Hepatocyte (in vitro differentiated cells): Measurements from ENCODE around the gene KIF9. TPM values are rescaled to one million over a fixed set of nuclear protein-coding genes. Genes with fewer than 3 reads are reported as not detected.

Source experiments
- DNase-seq: peaks from one replicate; pipeline ENCODE4 v3.0.0-alpha.2; 2016; ENCODE audit warnings: low spot score
- H2AFZ ChIP-seq: fragments of 200-600 bp; sonication (generic); 2 replicates; pipeline ENCODE4 v1.6.0; 2016; ENCODE audit warnings: antibody characterized with exemption, mild to moderate bottlenecking
- H3K27ac ChIP-seq: fragments of 200-600 bp; sonication (generic); 2 replicates; pipeline ENCODE4 v1.5.1; 2016; ENCODE audit warnings: mild to moderate bottlenecking
- H3K27me3 ChIP-seq: fragments of 200-600 bp; sonication (generic); 2 replicates; pipeline ENCODE4 v1.6.1; 2016
- H3K36me3 ChIP-seq: fragments of 200-600 bp; sonication (generic); replicated peaks from 2 replicates; pipeline ENCODE4 v1.5.1; 2016; ENCODE audit warnings: low read depth; ENCODE audit not compliant: insufficient read depth
- H3K4me1 ChIP-seq: fragments of 200-600 bp; sonication (generic); 2 replicates; pipeline ENCODE4 v1.5.1; 2016; ENCODE audit warnings: mild to moderate bottlenecking, moderate library complexity; ENCODE audit not compliant: insufficient read depth
- H3K4me2 ChIP-seq: fragments of 200-600 bp; sonication (generic); 2 replicates; pipeline ENCODE4 v1.6.0; 2016
- H3K4me3 ChIP-seq: fragments of 200-600 bp; sonication (generic); 2 replicates; pipeline ENCODE4 v1.5.1; 2016; ENCODE audit warnings: mild to moderate bottlenecking
- H3K79me2 ChIP-seq: fragments of 200-600 bp; sonication (generic); 2 replicates; pipeline ENCODE4 v1.6.0; 2017; ENCODE audit warnings: mild to moderate bottlenecking
- H3K9me2 ChIP-seq: fragments of 200-600 bp; sonication (generic); replicated peaks from 2 replicates; pipeline ENCODE4 v1.6.0; 2017; ENCODE audit warnings: mild to moderate bottlenecking; ENCODE audit not compliant: insufficient read depth
- H3K9me3 ChIP-seq: fragments of 200-600 bp; sonication (generic); 2 replicates; pipeline ENCODE4 v1.5.1; 2016; ENCODE audit warnings: low read depth, mild to moderate bottlenecking
- H4K20me1 ChIP-seq: fragments of 200-600 bp; sonication (generic); 2 replicates; pipeline ENCODE4 v1.6.0; 2016; ENCODE audit warnings: mild to moderate bottlenecking; ENCODE audit not compliant: insufficient read depth, poor library complexity, severe bottlenecking
- EZH2 ChIP-seq: fragments of 200-600 bp; sonication (generic); IDR thresholded peaks from 2 replicates; pipeline ENCODE4 v1.6.1; 2016; ENCODE audit warnings: antibody characterized with exemption, mild to moderate bottlenecking, borderline replicate concordance
- EZH2phosphoT487 ChIP-seq: fragments of 200-600 bp; sonication (generic); IDR thresholded peaks from one replicate; pipeline ENCODE4 v1.6.1; 2018; ENCODE audit warnings: antibody characterized with exemption, mild to moderate bottlenecking, low read depth, moderate library complexity; ENCODE audit not compliant: unreplicated experiment, severe bottlenecking
- WGBS: methylation state at CpG from one replicate; pipeline ENCODE4 v1.1.6; 2016; ENCODE audit warnings: low lambda C conversion rate; ENCODE audit errors: missing lambda C conversion rate; 5-methylcytosine and 5-hydroxymethylcytosine counted together
- polyA plus RNA-seq: library from polyadenylated mRNA; unstranded; fragments of >200 nt; fragmentation: Nextera tagmentation; extraction: Ambion mirVana; gene quantifications from 2 replicates; pipeline ENCODE4 v1.2.1, GENCODE V29; 2016
- total RNA-seq: library from RNA; depleted of rRNA; stranded (reverse); fragments of >200 nt; gene quantifications from 2 replicates; pipeline ENCODE4 v1.2.3, GENCODE V29; 2014
- TF ChIP-seq, protein P1 (sequence below): fragments of 200-600 bp; sonication (generic); IDR thresholded peaks from 2 replicates; pipeline ENCODE4 v1.5.1; 2016; ENCODE audit warnings: antibody characterized with exemption, mild to moderate bottlenecking; ENCODE audit not compliant: poor library complexity

The KIF9 gene
- total and polyA plus RNA-seq, 2 experiments from 2014 or later: 4.2 to 5.3 TPM

DNA sequence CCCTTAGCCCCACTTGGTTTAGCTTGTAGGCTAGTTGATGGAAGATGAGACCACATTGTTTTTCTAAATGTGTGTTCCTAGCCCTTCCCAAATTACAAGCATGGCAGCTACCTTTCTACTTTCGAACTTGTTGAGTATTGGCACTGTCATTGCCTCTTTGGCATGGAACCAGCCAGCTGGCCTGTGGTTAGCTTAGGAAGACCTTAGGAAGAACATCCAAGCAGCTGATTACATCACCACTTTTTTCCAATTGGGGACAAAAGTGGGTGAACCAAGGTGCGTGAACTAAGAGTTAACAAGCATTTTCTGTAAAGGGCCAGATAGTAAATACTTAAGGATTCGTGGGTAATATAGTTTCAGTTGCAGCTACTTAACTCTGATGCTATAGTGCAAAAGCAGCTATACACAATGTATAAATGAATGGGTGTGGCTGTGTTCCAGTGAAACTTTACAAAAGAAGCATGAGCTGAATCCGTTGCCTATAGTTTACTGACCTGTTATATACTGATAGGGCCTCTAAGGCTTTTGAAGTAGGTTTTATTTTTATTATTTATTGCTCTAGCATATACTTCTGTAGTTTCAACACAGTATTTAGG lies 8.7 kb upstream of the KIF9 start:
- Histone ChIP-seq H3K9me3 (no peaks in the 10 kb centered on the region), H3K4me1 (no peaks in the 10 kb centered on the region), H3K27ac (no peak overlapping the region), H3K9me2 (no peaks in the 10 kb centered on the region), H3K4me3 (no peak overlapping the region), H2AFZ (no peak overlapping the region), H4K20me1 (no peaks in the 10 kb centered on the region), H3K36me3 (no peaks in the 10 kb centered on the region), H3K27me3 (no peaks in the 10 kb centered on the region), H3K4me2 (no peak overlapping the region), H3K79me2 (peaks cover 92% of the 10 kb centered on the region)
- DNase-seq: no peak
- whole genome bisulfite sequencing: 86% methylated on average over 4 of the region's 4 CpGs
- TF ChIP-seq EZH2 (no peak), EZH2phosphoT487 (no peak)
- TF ChIP-seq, protein P1, sequence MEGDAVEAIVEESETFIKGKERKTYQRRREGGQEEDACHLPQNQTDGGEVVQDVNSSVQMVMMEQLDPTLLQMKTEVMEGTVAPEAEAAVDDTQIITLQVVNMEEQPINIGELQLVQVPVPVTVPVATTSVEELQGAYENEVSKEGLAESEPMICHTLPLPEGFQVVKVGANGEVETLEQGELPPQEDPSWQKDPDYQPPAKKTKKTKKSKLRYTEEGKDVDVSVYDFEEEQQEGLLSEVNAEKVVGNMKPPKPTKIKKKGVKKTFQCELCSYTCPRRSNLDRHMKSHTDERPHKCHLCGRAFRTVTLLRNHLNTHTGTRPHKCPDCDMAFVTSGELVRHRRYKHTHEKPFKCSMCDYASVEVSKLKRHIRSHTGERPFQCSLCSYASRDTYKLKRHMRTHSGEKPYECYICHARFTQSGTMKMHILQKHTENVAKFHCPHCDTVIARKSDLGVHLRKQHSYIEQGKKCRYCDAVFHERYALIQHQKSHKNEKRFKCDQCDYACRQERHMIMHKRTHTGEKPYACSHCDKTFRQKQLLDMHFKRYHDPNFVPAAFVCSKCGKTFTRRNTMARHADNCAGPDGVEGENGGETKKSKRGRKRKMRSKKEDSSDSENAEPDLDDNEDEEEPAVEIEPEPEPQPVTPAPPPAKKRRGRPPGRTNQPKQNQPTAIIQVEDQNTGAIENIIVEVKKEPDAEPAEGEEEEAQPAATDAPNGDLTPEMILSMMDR: no peak

DNA sequence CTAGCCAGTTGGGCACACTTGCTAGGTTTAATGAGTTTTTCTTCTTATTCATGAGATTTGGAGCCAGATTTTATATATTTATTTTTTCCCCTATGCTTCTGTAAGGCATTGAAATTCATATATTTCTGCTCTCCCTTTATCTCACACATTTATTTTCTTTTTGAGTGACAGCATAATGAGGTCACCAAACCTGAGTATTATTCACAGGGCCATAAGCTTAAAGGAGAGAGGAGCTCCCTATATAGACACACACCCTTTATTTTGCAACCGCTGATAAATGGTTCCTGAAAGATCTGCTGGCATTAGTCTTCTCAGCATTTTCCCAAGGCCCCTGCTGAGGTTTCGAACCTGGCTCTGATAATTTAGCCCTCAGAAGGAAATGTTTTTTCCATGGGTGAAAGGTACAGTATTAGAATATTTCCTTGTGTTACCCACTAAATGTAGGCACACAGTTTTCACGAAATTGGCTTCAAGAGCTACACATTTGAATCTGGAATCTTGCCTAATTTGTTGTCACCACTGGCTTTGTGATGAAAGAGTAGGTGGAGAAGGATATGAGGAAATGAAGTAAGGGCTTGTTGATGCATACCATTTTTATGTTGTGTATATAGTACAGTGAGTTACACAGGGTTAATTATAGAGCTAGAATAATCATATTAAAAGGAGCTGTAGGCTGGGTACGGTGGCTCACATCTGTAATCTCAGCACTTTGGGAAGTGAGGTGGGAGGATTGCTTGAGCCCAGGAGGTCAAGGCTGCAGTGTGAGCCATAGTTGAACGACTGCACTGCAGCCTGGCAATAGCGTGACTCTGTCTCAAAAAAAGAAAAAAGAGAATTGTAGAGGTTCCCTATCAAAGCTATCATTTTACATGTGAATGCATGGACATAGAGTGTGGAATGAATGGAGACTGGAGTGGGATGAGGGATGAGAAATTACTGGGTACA lies 6.6 kb upstream of the KIF9 start:
- Histone ChIP-seq H3K4me3 (no peak overlapping the region), H3K4me1 (peaks cover 1% of the 10 kb centered on the region), H3K9me3 (no peaks in the 10 kb centered on the region), H2AFZ (no peak overlapping the region), H4K20me1 (no peaks in the 10 kb centered on the region), H3K4me2 (no peak overlapping the region), H3K27ac (no peak overlapping the region), H3K27me3 (no peaks in the 10 kb centered on the region), H3K79me2 (peaks cover 93% of the 10 kb centered on the region), H3K36me3 (no peaks in the 10 kb centered on the region), H3K9me2 (no peaks in the 10 kb centered on the region)
- no peak for DNase-seq
- WGBS: 76% methylated on average over 6 of the region's 6 CpGs
- TF ChIP-seq, protein P1: no peak
- TF ChIP-seq EZH2 (no peak), EZH2phosphoT487 (no peak)

DNA sequence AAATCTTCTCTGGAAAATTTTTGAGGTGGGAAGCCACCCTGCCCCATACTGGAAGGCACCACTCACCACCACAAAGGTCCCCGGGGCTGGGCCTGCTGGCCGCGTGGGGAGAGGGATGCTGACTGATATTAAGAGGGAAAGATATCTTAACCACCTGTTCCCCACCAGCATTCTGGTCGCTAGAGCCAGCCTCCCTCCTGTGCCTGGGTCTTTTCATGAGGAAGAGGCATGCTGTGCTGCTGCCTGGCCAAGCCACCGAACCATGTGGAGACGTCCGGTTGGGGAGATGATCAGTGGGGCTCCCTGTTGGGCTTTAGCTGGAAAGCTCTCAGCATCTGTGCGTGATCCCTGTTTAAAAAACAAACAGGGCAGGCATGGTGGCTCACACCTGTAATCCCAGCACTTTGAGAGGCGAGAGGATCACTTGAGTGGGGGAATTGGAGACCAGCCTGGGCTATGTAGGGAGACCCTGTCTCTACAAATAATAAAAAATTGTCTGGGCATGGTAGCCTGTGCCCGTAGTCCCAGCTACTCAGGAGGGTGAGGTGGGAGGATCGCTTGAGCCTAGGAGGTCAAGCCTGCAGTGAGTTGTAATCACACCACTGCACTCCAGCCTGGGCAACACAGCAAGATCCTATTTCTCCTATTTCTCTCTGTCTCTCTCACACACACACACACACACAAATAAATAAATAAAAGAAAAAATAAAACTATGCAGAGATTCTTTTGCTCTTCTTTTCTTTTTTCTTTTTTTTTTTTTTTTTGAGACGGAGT lies 1.2 kb upstream of the KIF9 start:
- 31% methylated on average over 11 of the region's 12 CpGs for WGBS
- TF ChIP-seq EZH2: no peak
- TF ChIP-seq EZH2phosphoT487: no peak
- TF ChIP-seq, protein P1: no peak
- no peaks in the 10 kb centered on the region for H4K20me1 ChIP-seq
- peak overlapping the region; percentile 35 for H3K4me3 ChIP-seq
- peaks cover 62% of the 10 kb centered on the region for H3K79me2 ChIP-seq
- peak overlapping the region; percentile 62 for H2AFZ ChIP-seq
- peaks cover 12% of the 10 kb centered on the region for H3K4me1 ChIP-seq
- peak; percentile 19 for DNase-seq
- H3K27ac ChIP-seq: peak overlapping the region; percentile 96
- no peaks in the 10 kb centered on the region for H3K36me3 ChIP-seq
- no peaks in the 10 kb centered on the region for H3K9me2 ChIP-seq
- H3K4me2 ChIP-seq: peak overlapping the region; percentile 83
- no peaks in the 10 kb centered on the region for H3K9me3 ChIP-seq
- no peaks in the 10 kb centered on the region for H3K27me3 ChIP-seq
